ENCODE results near the gene SCRT2.
"Not testable (repeated sequence)": the region's sequence is repeated elsewhere in the genome, so short reads cannot be mapped to it uniquely, and the experiment has no call there.

The SCRT2 gene

GRCh38 chr20:701401-702129, 26.0 kb upstream of the SCRT2 start:
- DNase-seq (ENCODE audit: low read depth), result no peak

DNA sequence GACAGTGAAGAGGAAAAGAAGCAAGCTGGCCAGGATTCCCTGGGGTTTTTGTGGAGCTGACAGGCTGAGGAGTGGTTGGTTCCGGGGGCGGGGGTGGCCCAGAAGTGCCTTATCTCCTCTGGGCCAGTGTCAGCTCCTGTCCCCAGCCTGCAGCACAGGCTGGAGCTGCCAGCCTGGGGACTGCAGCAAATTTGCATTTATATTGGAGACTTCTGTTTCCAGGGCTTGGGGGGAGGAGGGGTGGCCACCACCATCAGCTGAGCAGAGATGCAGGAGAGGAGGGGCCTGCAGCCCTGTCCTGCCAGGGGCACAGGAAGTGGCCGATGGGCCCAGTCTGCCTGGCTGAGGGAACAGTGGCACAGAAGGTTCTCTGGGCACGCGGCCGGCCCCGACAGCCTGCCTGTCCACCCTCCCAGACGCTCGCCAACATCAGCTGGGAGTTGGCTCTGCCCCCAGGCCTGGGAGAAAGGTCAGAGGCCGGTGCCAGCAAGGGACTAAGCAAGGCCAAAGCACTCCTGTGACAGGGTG, 24.3 kb upstream of the SCRT2 start:
- DNase-seq (ENCODE audit: low read depth), result no peak

DNA sequence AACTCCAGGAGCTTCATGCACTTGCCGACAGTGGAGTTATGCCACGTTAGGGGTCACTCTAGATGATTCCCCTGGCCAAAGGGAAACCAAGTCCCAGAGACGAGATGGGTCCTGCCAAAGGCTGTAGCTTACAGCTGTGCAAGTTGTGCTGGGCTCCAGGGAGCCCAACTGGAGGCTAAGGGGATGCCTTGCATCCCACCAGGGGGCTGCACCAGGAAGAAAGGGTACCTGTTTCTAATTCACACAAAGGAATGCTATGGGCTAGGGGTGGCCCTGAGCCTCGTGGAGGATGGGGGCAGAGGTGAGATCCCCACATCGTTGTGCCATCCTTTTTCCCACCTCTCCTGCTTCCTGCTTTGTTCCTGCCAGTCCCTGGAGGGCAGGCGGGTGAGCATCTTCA, 23.7 kb upstream of the SCRT2 start:
- DNase-seq (ENCODE audit: low read depth), result no peak

DNA sequence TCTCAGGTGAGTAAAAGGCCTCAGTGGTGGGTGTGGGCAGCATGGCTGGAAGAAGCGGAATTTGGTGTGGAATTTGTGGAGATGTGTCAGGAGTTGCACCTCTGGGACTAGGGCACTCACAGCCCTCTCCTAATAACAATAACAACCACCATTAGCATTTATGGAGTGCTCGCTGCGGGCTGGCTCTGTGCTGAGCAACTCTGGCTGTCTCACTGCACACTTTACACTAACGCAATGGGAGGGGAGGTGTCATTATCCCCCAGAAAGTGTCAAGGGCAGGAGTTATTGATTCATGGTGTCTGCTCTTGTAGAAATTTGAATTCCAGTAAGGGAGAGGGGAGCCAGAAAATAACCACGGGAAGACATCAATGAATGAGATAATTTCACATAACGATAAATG, 22.7 kb upstream of the SCRT2 start:
- no peak for DNase-seq (ENCODE audit: low read depth)

DNA sequence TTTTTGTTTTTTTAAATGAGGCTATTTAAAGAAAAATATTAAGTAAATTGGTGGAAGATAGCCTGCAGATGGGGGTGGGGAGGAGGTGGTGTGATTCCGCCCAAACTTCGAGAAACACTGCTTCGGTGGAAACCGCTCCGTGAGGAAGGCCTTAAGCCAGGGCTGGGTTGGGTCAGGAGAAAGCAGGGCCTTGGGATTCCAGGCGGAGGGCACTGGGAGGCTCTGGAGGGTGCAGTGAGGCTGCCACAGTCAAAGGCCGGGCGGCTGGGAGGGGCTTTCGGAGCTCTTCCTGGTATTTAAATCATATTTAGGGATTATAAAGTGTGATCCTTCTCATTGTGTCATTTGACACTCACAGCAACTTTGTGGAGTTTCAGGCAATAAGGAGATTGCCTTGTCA, 22.2 kb upstream of the SCRT2 start:
- no peak for DNase-seq (ENCODE audit: low read depth)

GRCh38 chr20:695165-695866, 19.7 kb upstream of the SCRT2 start:
- no peak for DNase-seq (ENCODE audit: low read depth)

DNA sequence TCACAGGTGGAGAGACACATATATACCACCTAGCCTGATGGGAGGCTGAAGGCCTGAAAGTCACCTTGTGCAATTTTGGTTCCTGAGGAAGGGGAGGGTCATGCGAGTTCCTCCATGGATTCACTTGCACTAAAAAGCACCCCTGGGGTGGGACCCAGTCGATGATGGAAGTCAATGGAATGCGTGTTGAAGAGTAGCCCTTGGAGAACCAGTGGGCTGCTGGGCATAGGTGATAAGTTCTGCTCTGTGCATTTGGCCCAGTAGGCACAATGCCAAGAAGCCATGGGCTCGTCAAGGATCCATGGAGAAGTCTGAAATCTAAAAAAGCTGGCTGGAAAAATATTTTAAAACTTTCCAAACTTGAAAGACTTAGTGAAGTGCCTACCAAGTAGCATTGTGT, 18.9 kb upstream of the SCRT2 start:
- no peak for DNase-seq (ENCODE audit: low read depth)

GRCh38 chr20:693786-694185, 18.2 kb upstream of the SCRT2 start:
- DNase-seq (ENCODE audit: low read depth), result not testable (repeated sequence)

- DNase-seq (ENCODE audit: low read depth), result no peak
Observed at GRCh38 chr20:692044-692443, 16.4 kb upstream of the SCRT2 start.

DNA sequence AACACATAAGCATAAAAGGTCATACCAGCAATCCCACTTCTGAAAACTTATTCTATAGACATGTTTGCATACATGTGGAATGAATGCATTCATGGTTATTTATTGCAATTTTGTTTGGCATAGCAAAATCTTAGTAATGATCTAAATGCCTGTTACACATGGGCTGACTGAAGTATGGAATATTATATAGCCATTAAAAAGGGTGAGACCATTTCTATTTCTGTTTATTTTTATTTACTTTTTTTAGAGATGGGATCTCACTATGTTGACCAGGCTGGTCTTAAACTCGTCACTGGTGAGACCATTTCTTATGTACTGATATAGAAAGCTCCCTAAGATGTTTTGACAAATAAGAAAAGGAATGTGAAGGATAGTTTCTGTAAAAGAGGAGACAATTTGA, 14.3 kb upstream of the SCRT2 start:
- no peak for DNase-seq (ENCODE audit: low read depth)

GRCh38 chr20:689348-689747, 13.7 kb upstream of the SCRT2 start:
- no peak for DNase-seq (ENCODE audit: low read depth)

GRCh38 chr20:688809-689212, 13.2 kb upstream of the SCRT2 start:
- no peak for DNase-seq (ENCODE audit: low read depth)

DNA sequence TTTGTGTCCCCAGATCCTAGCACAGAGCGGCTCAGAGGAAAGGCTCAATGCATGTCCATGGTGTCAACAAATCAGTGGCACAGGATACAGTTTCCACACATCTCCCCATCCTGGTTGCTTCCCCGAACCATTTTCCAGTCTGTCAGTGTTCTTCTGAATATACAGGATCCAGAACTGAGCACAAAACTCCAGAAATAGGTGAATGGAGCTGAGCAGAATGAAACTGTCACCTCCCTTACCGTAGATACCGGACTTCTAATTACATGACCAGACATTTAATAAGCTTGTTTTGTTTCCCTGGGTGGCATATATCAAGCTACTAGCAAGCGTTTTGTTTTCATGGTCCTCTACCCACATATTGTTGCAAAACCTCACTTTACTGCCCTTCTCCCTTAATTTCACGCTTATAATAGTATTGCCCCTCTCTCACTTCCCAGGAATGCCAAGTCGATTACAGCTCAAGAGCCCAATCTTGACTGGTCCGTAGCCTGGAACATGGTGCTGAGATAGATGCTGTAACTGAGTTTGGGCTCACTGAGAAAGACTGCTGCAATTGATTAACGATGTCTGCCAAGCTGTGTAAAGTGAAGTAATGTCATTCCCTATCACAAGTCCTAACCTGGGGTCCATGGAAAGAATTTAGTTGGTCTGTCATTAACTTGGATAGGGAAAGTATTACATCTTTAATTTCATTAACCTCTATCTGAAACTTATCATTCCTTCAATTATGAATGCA, 12.0 kb upstream of the SCRT2 start:
- no peak for DNase-seq (ENCODE audit: low read depth)

GRCh38 chr20:684676-685319, 9.2 kb upstream of the SCRT2 start:
- DNase-seq (ENCODE audit: low read depth), result no peak

- no peak for DNase-seq (ENCODE audit: low read depth)
Observed at GRCh38 chr20:682123-682522, 6.5 kb upstream of the SCRT2 start.

DNA sequence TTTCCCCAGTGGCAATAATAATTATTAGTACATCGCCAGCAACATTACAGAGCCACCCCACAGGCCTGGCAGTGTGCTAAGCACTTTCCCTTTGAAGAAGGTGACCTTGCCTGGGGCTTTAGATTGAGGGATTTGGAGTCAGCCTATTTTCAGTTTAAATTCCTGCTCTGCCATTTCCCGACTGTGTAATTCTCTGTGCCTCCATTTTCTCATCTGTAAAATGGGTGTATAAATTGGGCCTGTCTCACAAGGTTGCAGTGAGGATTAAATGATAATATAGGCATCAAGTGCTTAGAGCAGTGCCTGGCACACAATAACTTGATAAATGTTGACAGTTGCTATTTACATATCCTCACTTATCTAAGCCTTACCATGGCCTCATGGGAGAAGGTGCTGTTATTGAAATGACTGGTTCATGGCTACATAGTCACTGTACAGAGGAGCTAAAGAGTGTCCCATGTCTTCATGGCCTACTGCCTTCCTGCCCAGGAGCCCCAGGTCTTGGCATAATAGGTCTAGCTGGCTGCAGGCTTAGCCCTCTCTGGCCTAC, 5.1 kb upstream of the SCRT2 start:
- DNase-seq (ENCODE audit: low read depth), result no peak

DNA sequence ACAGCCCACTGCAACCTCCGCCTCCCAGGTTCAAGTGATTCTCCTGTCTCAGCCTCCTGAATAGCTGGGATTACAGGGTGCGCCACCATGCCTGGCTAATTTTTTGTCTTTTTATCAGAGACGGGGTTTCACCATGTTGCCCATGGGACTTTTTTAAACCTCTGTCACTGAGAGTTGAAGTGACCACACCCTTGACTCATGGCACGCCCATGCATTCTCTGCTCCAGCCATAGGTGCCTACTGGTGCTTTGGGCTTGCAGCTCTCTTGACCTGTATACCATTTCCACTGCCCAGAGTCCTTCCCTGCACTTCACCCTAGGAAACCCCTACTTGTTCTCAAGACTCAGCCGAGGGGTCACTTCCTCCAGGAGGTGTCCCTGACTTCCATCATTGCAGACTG, 2.4 kb upstream of the SCRT2 start:
- DNase-seq (ENCODE audit: low read depth), result no peak

- no peak for DNase-seq (ENCODE audit: low read depth)
Observed at GRCh38 chr20:676967-677366, 1.4 kb upstream of the SCRT2 start.

DNA sequence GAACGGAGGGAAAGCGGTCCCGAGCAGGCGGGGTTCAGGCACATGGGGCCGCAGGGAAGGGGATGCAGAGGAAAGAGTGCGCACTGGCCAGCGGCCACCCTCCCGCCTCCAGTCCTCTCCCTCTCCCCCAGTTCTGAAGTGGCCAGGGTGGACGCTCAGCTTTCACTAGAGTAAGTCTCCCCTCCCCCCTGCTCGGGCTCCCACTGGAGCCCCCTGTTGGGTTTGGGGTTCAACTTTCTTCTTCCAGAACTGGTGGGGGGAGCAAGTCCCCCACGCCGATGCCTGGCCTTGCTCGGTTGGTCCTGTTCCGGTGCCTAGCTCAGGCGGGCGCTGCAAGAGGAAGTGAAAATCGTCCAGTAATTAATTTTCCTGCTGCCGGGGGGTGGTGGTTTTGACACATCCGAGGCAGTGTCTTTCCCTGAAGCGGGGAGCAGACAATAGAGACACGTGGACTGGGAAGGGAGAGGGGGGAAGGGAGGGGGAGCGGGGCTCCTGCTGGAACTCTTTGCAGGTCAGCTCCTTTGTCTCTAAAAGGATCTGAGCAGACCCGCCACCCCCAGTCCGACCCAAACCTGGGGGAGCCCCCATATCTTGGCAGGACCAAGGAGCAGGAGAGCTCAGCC, 824 bp upstream of the SCRT2 start:
- DNase-seq (ENCODE audit: low read depth), result no peak

- no peak for DNase-seq (ENCODE audit: low read depth)
Observed at GRCh38 chr20:675033-675452, 559 bp downstream of the SCRT2 start.

DNA sequence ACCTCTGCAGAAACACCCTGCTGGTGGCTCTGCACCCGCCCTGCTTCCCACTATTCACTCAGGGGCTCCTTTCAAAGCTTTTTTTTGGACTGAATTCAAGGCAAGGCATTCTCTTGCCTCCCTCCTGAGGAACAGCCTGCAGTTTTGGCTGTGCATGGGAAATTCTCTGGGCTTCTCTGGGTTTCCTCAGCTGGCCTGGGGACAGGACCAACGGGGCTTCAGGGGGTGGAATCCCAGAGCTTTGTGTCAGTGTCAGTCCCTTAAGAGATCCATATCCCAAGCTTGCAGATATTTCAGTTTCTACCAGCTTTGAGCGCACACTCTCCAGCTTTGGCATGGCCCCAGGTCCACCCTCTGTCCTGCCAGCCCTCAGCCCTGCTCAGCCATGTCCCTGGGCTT, 2.0 kb downstream of the SCRT2 start:
- no peak for DNase-seq (ENCODE audit: low read depth)
